Measurements from ENCODE around the gene PRDM16. TPM values are rescaled to one million over a fixed set of nuclear protein-coding genes. Genes with fewer than 3 reads are reported as not detected.

PRDM16 gene
- total RNA-seq, 1 experiment from 2014 or later = 1.6 TPM

- POLR2A ChIA-PET = no interaction called here
- H3K9me3 Mint-ChIP-seq = no peaks in the 10 kb centered on the region
- peaks cover 20% of the 10 kb centered on the region for H3K27me3 Mint-ChIP-seq (ENCODE audit: low read depth)
- H3K4me3 Mint-ChIP-seq = no peak overlapping the region
- no peaks in the 10 kb centered on the region for H3K36me3 Mint-ChIP-seq
- DNase-seq (ENCODE audit: low spot score) = no peak
- no peak overlapping the region for H3K27ac Mint-ChIP-seq
- CTCF ChIA-PET = interaction anchor here (1.0 to 1.2 kb wide), 2 partner anchors 39 to 180 kb away, joined by 3 read pairs; no protein-coding TSS in a partner anchor
- ATAC-seq = no peak
- H3K4me1 Mint-ChIP-seq = peaks cover 7% of the 10 kb centered on the region
- TF ChIP-seq EMX1 (CRISPR knock-in tag; IDR thresholded peaks at IDR 0.05) (no peak), ZNF317 (CRISPR knock-in tag; IDR thresholded peaks at IDR 0.05; ENCODE audit: borderline replicate concordance, low read depth) (no peak), NR3C1 (CRISPR knock-in tag; conservative IDR thresholded peaks at IDR 0.05; ENCODE audit: low read depth) (no peak), ELF4 (CRISPR knock-in tag; IDR thresholded peaks at IDR 0.05; ENCODE audit: low read depth) (no peak), MXD4 (CRISPR knock-in tag; IDR thresholded peaks at IDR 0.05; ENCODE audit: borderline replicate concordance) (no peak), GRHL2 (CRISPR knock-in tag; IDR thresholded peaks at IDR 0.05; ENCODE audit: insufficient replicate concordance, severe bottlenecking) (no peak), USF2 (CRISPR knock-in tag; IDR thresholded peaks at IDR 0.05) (no peak), ETV6 (CRISPR knock-in tag; IDR thresholded peaks at IDR 0.05) (no peak), ZNF671 (CRISPR knock-in tag; IDR thresholded peaks at IDR 0.05) (no peak), ZNF416 (CRISPR knock-in tag; IDR thresholded peaks at IDR 0.05) (no peak), ESRRA (CRISPR knock-in tag; IDR thresholded peaks at IDR 0.05; ENCODE audit: borderline replicate concordance) (no peak), CTCF (IDR thresholded peaks at IDR 0.05) (no peak), FOXJ3 (CRISPR knock-in tag; IDR thresholded peaks at IDR 0.05; ENCODE audit: borderline replicate concordance) (no peak), OVOL2 (CRISPR knock-in tag; IDR thresholded peaks at IDR 0.05; ENCODE audit: borderline replicate concordance) (no peak), JAZF1 (CRISPR knock-in tag; IDR thresholded peaks at IDR 0.05) (no peak), NFE2L1 (CRISPR knock-in tag; IDR thresholded peaks at IDR 0.05) (no peak), E2F5 (CRISPR knock-in tag; IDR thresholded peaks at IDR 0.05) (no peak)
These were observed 175.3 kb downstream of the PRDM16 start for GRCh38 chr1:3244025-3244926.

- Mint-ChIP-seq H3K27ac (no peak overlapping the region), H3K36me3 (no peaks in the 10 kb centered on the region), H3K4me1 (peaks cover 12% of the 10 kb centered on the region), H3K27me3 (ENCODE audit: low read depth) (peaks cover 20% of the 10 kb centered on the region), H3K9me3 (no peaks in the 10 kb centered on the region), H3K4me3 (no peak overlapping the region)
- TF ChIP-seq ZNF121 (CRISPR knock-in tag; IDR thresholded peaks at IDR 0.05) (no peak), NR2C2 (CRISPR knock-in tag; IDR thresholded peaks at IDR 0.05) (no peak), MXD4 (CRISPR knock-in tag; IDR thresholded peaks at IDR 0.05; ENCODE audit: borderline replicate concordance) (no peak), TCF7 (CRISPR knock-in tag; IDR thresholded peaks at IDR 0.05; ENCODE audit: low read depth) (no peak), AFF4 (CRISPR knock-in tag; IDR thresholded peaks at IDR 0.05; ENCODE audit: borderline replicate concordance) (no peak), IRF2 (CRISPR knock-in tag; IDR thresholded peaks at IDR 0.05; ENCODE audit: borderline replicate concordance, low read depth) (no peak), HMGXB4 (CRISPR knock-in tag; IDR thresholded peaks at IDR 0.05) (no peak), E2F5 (CRISPR knock-in tag; IDR thresholded peaks at IDR 0.05) (no peak), ZNF416 (CRISPR knock-in tag; IDR thresholded peaks at IDR 0.05) (no peak)
- ATAC-seq (no peak), DNase-seq (ENCODE audit: low spot score) (no peak)
- ChIA-PET POLR2A (no interaction called here), CTCF (interaction anchor here (1.0 to 1.2 kb wide), 2 partner anchors 39 to 180 kb away, joined by 3 read pairs; no protein-coding TSS in a partner anchor)
These were observed 175.9 kb downstream of the PRDM16 start for GRCh38 chr1:3244927-3245315.
